ENCODE results near the gene FAM107A.

- TF ChIP-seq CTCF (IDR thresholded peaks at IDR 0.05; ENCODE audit: low read length): no peak
- no peak for TF ChIP-seq EZH2 (IDR thresholded peaks at IDR 0.05; ENCODE audit: borderline replicate concordance, low read length)
Observed at GRCh38 chr3:58613236-58614132, 36.3 kb upstream of the FAM107A start.

Measured in OCI-LY1 (cell line).